Body of pancreas (tissue), 4 donors: ENCODE measurements around the gene CMTM7.

Source experiments
- CTCF ChIP-seq, 7 experiments: fragments of 450-650 bp in 4 of 7; fragments of 200-600 bp in 3 of 7; sonication (generic) in 3 of 7; IDR thresholded peaks; one replicate each; pipeline ENCODE4 v1.5.1; 2016 to 2019; ENCODE audit warnings: antibody characterized with exemption in 7 of 7
- POLR2A ChIP-seq, 3 donors: fragments of 450-650 bp; IDR thresholded peaks; one replicate each; pipeline ENCODE4 v1.6.1; 2016; ENCODE audit warnings: antibody characterized with exemption in 3 of 3, mild to moderate bottlenecking in 2 of 3

GRCh38 chr3:32452009-32452408, 60.4 kb downstream of the CMTM7 start:
- no peak for TF ChIP-seq CTCF (IDR thresholded peaks at IDR 0.05)
- no peak for TF ChIP-seq POLR2A (IDR thresholded peaks at IDR 0.05)
